NCI-H345 treated with DMSO at 0.1 percent for 48 hours (cell line): ENCODE results near the gene MRPL51.
"Not testable (repeated sequence)": the region's sequence is repeated elsewhere in the genome, so short reads cannot be mapped to it uniquely, and the experiment has no call there.

Experiments used
- DNase-seq: peaks from one replicate; lab custom pipeline; 2025; ENCODE audit not compliant: unreplicated experiment; lab: John Stamatoyannopoulos, UW

MRPL51 gene

DNA sequence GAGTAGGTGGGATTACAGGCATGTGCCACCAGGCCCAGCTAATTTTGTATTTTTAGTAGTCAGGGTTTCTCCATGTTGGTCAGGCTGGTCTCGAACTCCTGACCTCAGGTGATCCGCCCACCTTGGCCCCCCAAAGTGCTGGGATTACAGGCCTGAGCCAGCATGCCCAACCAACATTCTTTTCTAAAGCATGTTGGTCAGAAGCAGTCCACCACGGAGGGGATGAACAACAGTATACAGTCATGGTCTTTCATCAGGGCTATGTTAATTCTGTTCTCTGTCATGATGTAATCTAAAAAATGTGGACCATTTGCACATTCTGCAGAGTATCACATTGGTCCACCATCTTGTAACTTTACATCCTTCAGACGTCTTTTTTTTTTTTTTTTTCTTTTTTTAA lies 3.6 kb downstream of the MRPL51 start:
- DNase-seq: no peak

DNA sequence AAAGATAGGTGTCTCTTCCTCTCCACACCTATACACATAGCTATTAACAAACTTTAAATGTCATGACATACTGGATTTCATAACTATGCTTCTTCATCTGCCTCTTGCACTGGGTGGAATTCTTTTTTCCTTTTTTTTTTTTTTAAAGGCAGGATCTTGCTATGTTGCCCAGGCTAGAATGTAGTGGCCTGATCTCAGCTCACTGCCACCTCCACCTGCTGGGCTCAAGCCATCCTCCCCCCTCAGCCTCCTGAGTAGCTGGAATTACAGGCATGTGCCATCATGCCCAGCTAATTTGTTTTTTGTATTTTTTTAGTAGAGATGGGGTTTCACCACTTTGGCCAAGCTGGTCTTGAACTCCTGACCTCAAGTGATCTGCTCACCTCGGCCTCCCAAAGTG lies 4.8 kb downstream of the MRPL51 start:
- no peak for DNase-seq

DNA sequence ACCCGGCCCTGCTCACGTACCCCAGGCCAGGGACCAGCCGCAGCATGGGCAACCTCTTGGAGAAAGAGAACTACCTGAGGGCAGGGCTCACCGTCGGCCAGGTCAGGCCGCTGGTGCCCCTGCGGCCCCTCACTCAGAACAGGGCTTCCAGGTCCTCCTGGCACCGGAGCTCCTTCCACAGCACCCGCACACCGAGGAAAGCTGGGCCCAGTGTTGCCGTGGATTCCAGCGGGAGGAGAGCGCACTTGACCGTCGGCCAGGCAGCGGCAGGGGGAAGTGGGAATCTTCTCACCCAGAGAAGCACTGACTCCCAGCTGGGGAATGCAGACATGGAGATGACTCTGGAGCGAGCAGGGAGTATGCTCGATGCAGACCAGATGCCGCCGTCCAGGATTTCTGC lies 14.6 kb downstream of the MRPL51 start:
- no peak for DNase-seq

- not testable (repeated sequence) for DNase-seq
Measured at GRCh38 chr12:6477601-6478377, 15.3 kb downstream of the MRPL51 start.

DNA sequence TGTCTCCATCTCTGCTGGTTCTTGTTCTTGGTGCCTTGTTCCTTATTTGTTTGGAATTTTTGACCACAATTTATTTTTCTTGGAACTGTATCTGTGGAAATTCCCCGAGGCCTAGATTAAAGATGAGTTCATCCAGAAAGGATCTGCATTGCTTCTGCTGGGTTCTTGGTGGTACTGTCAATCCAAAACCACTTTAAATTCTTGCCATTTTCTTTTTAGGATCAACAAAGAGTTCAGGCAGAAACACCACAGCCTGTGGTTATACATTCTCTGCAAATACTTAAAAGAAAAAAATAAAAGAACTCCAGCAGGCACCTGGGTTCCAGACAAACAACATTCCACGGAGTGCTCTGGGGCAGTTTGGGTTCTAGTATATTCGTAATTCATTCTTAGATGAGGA lies 16.6 kb downstream of the MRPL51 start:
- DNase-seq: no peak

GRCh38 chr12:6475233-6475975 lies 17.7 kb downstream of the MRPL51 start:
- DNase-seq: not testable (repeated sequence)

GRCh38 chr12:6472491-6472890 lies 20.6 kb downstream of the MRPL51 start:
- DNase-seq: no peak

- DNase-seq: no peak
Measured at GRCh38 chr12:6471989-6472360, 21.1 kb downstream of the MRPL51 start.

GRCh38 chr12:6470375-6471163 lies 22.5 kb downstream of the MRPL51 start, which contains the start of gene VAMP1:
TSS of gene VAMP1 (minus strand) at chr12:6470677. CDS start at chr12:6470531, 146 bp downstream.
- DNase-seq: peak; percentile 85

DNA sequence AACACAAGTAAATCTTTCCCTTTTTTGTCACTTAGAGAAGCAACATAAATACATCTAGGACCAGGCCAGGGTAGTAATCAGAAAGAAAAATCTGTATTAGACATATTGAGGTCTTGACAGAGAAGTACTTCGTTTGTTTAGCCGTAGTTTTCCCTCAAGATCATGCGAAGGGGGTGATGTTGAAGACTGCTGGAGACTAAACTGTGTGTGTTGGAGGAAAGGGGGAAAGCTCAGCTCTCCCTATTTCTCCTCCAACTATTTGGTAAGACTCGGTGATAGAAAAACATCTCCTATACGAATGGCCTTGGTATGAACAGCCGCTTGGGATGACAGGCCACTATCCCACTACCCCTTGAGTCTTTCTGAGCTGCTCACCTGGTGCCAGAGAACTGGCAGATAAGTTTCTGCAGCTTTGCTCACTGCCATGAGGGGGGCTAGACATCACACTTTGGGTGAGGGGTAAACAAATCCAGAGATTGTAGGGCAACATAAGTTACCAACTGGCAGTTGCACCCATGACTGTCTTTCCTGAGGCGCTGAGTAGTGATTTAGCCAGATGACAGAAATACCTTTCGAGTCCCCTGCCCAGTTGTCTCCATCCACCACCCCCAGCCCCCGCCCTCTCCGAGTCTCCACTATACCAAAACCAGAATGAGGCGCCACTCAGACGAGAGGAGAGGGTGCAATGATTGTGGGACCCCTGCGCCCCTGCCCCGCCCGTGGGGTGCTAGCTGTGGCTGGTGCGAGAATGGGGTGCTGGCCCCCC lies 23.3 kb downstream of the MRPL51 start:
- DNase-seq: no peak

GRCh38 chr12:6469092-6469491 lies 24.0 kb downstream of the MRPL51 start:
- no peak for DNase-seq

GRCh38 chr12:6468283-6468575 lies 24.8 kb downstream of the MRPL51 start:
- DNase-seq: no peak

- DNase-seq: not testable (repeated sequence)
Measured at GRCh38 chr12:6467571-6468282, 25.3 kb downstream of the MRPL51 start.

DNA sequence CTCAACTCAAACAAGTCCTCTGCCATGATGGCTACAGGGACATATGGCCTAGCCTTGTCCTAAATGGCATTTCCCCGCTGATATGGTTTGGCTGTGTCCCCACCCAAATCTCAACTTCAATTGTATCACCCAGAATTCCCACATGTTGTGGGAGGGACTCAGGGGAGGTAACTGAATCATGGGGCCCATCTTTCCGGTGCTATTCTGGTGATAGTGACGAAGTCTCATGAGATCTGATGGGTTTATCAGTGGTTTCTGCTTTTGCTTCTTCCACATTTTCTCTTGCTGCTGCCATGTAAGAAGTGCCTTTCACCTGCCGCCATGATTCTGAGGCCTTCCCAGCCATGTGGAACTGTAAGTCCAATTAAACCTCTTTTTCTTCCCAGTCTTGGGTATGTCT lies 26.3 kb downstream of the MRPL51 start:
- not testable (repeated sequence) for DNase-seq

DNA sequence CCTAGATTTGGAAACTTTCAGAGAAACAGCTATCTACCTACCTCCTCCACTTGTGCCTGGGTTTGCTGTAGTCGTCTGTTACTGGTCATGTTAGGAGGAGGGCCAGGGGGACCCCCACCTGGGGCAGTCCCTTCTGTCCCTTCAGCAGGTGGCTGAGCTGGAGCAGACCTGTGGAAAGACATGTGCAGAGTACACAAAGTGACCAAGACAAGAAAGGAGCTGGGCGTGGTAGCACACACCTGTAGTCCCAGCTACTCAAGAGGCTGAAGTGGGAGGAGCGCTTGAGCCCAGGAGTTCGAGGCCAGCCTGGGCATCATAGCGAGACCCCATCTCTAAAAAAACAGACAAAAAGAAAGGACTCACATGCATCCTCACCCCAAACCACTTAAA lies 26.9 kb downstream of the MRPL51 start:
- no peak for DNase-seq

DNA sequence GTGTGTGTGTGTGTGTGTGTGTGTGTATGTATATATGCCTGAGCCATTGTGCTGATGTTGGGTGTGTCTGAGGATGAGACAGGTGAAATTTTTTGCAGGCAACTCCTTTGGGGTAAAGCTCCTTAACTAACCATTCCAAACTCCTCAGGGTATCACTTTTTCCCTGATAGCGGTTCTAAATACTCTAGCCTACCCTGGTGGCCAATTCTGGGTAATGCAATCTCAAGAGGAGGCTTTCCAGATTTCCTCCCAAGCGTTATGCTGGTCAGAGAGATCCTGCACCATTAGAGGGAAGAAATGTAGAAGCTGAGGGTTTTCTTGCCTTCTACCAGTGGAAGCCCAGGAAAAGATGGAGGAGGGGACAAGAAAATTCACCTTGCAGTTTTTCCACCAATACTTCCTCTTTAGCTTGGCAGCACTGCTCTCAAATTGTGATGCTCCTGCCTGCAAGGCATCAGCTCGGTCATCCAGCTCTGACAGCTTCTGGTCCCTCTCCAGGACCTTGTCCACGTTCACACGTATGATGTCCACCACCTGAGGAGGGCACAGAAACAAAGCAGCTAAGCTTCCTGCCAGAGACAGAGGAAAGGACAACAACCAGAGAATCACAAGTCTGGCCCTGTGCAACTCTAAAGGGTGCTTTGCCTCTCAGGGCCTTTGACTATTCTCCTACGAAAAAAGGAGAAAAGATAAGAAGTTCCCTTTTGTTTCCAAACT lies 27.4 kb downstream of the MRPL51 start:
- DNase-seq: peak; percentile 31

DNA sequence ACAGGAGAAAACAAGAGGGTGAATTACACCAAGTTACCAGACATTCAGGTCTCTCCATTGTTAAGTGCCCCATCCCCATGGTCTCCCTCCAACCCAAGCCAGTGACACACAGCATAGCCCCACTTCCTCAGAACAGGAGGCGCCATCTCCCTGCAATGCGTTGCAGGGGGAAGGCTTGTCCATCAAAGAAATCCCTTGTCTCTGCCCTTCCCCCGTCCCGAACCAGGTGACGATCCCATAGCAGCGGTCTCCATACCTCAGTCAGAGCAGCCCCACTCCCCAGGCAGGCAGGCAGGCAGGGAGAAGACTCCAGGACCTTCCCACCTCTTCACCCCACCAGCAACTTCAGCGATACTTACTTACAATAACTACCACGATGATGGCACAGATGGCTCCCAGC lies 28.5 kb downstream of the MRPL51 start:
- DNase-seq: no peak

GRCh38 chr12:6463858-6464257 lies 29.2 kb downstream of the MRPL51 start:
- DNase-seq: no peak

- no peak for DNase-seq
Measured at GRCh38 chr12:6463216-6463615, 29.8 kb downstream of the MRPL51 start.
